Spleen (tissue), 13 donors: ENCODE results near the gene OTOG. TPM values are rescaled to one million over a fixed set of nuclear protein-coding genes. Genes with fewer than 3 reads are reported as not detected.
A peak's percentile ranks its signal among the peaks of the same experiment; 100 is the strongest.

ENCODE experiments used
- DNase-seq: peaks from one replicate; pipeline ENCODE4 v3.0.0-alpha.2; 2020
- H3K27ac ChIP-seq, 8 donors: fragments of 200-600 bp; sonication (generic) in 7 of 8; 1 replicate in 4 of 8; 2 replicates in 4 of 8; pipeline versions ENCODE4 v1.5.0 to v1.8.0; 2016 to 2021; ENCODE audit warnings: inconsistent platforms in 4 of 8, mild to moderate bottlenecking in 4 of 8, moderate library complexity in 1 of 8
- H3K27me3 ChIP-seq, 7 donors: fragments of 200-600 bp; sonication (generic) in 6 of 7; replicated peaks in 1 of 7; 1 replicate in 4 of 7; 2 replicates in 3 of 7; pipeline versions ENCODE4 v1.5.0 to v1.8.0; 2016 to 2021; ENCODE audit warnings: inconsistent platforms in 3 of 7, mild to moderate bottlenecking in 1 of 7
- H3K36me3 ChIP-seq, 6 donors: fragments of 200-600 bp; sonication (generic) in 5 of 6; 1 replicate in 4 of 6; 2 replicates in 2 of 6; pipeline versions ENCODE4 v1.5.0 to v1.8.0; 2016 to 2021; ENCODE audit warnings: inconsistent platforms in 2 of 6
- H3K4me1 ChIP-seq, 6 donors: fragments of 200-600 bp; sonication (generic) in 5 of 6; 1 replicate in 3 of 6; 2 replicates in 3 of 6; pipeline versions ENCODE4 v1.5.0 to v1.8.0; 2016 to 2021; ENCODE audit warnings: inconsistent platforms in 3 of 6
- H3K4me3 ChIP-seq, 8 donors: fragments of 200-600 bp; sonication (generic) in 7 of 8; 1 replicate in 4 of 8; 2 replicates in 4 of 8; pipeline versions ENCODE4 v1.5.0 to v1.8.0; 2016 to 2021; ENCODE audit warnings: inconsistent platforms in 4 of 8, mild to moderate bottlenecking in 4 of 8, moderate library complexity in 2 of 8
- H3K9me3 ChIP-seq, 8 donors: fragments of 200-600 bp; sonication (generic) in 7 of 8; 1 replicate in 4 of 8; 2 replicates in 4 of 8; pipeline versions ENCODE4 v1.5.0 to v1.8.0; 2016 to 2021; ENCODE audit warnings: inconsistent platforms in 4 of 8
- POLR2A ChIP-seq, 3 donors: fragments of 450-650 bp; IDR thresholded peaks; one replicate each; pipeline ENCODE4 v1.5.1; 2017; ENCODE audit warnings: antibody characterized with exemption in 3 of 3, mild to moderate bottlenecking in 1 of 3
- POLR2AphosphoS5 ChIP-seq, 3 donors: sonication (generic); formaldehyde crosslinking; IDR thresholded peaks; one replicate each; pipeline ENCODE4 v1.5.1; 2017; ENCODE audit warnings: antibody characterized with exemption in 3 of 3
- WGBS, 5 donors: extraction: QIAGEN DNeasy Blood & Tissue Kit in 3 of 5; methylation state at CpG; one replicate each; pipeline versions ENCODE4 v1.1.5 to v1.1.7; 2013 to 2018; 5-methylcytosine and 5-hydroxymethylcytosine counted together
- intact Hi-C: fragments of 100-400 bp; cut with DNase I; formaldehyde crosslinking; loops from one replicate; pipeline ENCODE4 v1.15.0; 2023; ENCODE audit warnings: low total_unique reads
- long read RNA-seq, 2 donors: transcript quantifications; one replicate each; lab custom pipeline, GENCODE V29; 2026
- polyA plus RNA-seq, 3 donors: library from polyadenylated mRNA; stranded (reverse); fragments of 200-250 nt; gene quantifications; one replicate each; pipeline ENCODE4 v1.2.1, GENCODE V29; 2013
- total RNA-seq, 7 donors: library from RNA; depleted of rRNA in 3 of 7; stranded (reverse); fragments of >200 nt in 3 of 7; fragmentation: NEBNext Ultra II Directional in 4 of 7; extraction: Animal tissue kit (Norgen Biotek cat#: 25700) in 4 of 7; gene quantifications; one replicate each; pipeline versions ENCODE4 v1.1.0 to v1.2.1, GENCODE V29; 2016 to 2021
- TF ChIP-seq, protein P1 (sequence below), 11 experiments: fragments of 200-600 bp in 7 of 11; fragments of 450-650 bp in 4 of 11; sonication (generic) in 4 of 11; IDR thresholded peaks in 8 of 11; conservative IDR thresholded peaks in 3 of 11; 1 replicate in 7 of 11; 2 replicates in 4 of 11; pipeline versions ENCODE4 v1.4.0 to v1.8.0; 2016 to 2021; ENCODE audit warnings: antibody characterized with exemption in 11 of 11, inconsistent platforms in 4 of 11, mild to moderate bottlenecking in 1 of 11
- donor health status: healthy with polysubstance abuse.
- donor health status: DM: no; HTN: no; CAD: no; lungs with moderate emphysema.
- donor health status: DM: no; HTN: no; CAD: no.
- donor health status: Bipolar disorder and iron deficiency.
- donor health status: healthy.
- donor health status: DM: no; HTN: no; CAD: no.
- donor health status: DM: yes; HTN: yes; CAD: no.

Gene OTOG, protein sequence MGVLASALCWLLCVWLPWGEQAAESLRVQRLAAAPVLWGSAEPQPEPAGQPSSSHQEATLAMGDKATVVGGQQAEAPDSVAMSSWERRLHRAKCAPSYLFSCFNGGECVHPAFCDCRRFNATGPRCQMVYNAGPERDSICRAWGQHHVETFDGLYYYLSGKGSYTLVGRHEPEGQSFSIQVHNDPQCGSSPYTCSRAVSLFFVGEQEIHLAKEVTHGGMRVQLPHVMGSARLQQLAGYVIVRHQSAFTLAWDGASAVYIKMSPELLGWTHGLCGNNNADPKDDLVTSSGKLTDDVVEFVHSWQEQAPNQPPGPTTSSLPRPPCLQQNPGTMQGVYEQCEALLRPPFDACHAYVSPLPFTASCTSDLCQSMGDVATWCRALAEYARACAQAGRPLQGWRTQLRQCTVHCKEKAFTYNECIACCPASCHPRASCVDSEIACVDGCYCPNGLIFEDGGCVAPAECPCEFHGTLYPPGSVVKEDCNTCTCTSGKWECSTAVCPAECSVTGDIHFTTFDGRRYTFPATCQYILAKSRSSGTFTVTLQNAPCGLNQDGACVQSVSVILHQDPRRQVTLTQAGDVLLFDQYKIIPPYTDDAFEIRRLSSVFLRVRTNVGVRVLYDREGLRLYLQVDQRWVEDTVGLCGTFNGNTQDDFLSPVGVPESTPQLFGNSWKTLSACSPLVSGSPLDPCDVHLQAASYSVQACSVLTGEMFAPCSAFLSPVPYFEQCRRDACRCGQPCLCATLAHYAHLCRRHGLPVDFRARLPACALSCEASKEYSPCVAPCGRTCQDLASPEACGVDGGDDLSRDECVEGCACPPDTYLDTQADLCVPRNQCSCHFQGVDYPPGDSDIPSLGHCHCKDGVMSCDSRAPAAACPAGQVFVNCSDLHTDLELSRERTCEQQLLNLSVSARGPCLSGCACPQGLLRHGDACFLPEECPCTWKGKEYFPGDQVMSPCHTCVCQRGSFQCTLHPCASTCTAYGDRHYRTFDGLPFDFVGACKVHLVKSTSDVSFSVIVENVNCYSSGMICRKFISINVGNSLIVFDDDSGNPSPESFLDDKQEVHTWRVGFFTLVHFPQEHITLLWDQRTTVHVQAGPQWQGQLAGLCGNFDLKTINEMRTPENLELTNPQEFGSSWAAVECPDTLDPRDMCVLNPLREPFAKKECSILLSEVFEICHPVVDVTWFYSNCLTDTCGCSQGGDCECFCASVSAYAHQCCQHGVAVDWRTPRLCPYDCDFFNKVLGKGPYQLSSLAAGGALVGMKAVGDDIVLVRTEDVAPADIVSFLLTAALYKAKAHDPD (N-terminal part only)
- total RNA-seq (not detected), polyA plus RNA-seq (not detected)
- long read RNA-seq, donor 1: 0 reads
- long read RNA-seq, donor 2: 0 reads

DNA sequence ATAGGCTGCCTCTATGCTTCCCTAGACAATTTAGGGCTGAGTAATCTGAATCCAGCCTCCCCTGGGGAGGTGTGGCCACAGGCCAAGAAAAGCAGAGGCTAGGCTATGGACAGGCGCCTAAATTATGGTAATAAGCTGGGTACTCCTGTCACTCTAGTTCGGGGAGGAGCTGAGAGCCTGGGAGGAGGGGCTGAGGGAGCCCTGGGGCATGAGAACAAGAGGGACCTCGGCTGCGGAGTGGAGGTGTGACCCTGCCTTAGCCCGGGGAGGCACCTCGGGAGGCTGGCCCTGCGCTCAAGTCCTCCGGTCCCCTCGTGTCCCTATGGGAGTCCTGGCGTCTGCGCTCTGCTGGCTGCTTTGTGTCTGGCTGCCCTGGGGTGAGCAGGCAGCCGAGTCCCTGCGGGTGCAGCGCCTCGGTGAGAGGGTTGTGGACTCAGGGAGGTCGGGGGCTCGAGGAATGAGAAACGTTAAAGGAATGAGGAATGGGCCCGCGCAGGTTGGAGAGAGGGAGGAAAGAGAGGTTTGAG is at the start of gene OTOG:
TSS of gene OTOG (plus strand) at position 209 of the 527 bp plus-strand sequence. CDS start at position 323, 114 bp downstream.
- Histone ChIP-seq H3K36me3 (no peaks in the 10 kb centered on the region), H3K27me3 (peaks cover 0 to 70% (median 25%) of the 10 kb centered on the region in 7 donors), H3K4me1 (peaks cover 0 to 7% (median 4%) of the 10 kb centered on the region in 6 donors), H3K4me3 (no peak within 1 kb of the TSS), H3K27ac (no peak within 1 kb of the TSS), H3K9me3 (no peaks in the 10 kb centered on the region)
- no peak for DNase-seq
- intact Hi-C loops: no loop called here
- TF ChIP-seq, protein P1, sequence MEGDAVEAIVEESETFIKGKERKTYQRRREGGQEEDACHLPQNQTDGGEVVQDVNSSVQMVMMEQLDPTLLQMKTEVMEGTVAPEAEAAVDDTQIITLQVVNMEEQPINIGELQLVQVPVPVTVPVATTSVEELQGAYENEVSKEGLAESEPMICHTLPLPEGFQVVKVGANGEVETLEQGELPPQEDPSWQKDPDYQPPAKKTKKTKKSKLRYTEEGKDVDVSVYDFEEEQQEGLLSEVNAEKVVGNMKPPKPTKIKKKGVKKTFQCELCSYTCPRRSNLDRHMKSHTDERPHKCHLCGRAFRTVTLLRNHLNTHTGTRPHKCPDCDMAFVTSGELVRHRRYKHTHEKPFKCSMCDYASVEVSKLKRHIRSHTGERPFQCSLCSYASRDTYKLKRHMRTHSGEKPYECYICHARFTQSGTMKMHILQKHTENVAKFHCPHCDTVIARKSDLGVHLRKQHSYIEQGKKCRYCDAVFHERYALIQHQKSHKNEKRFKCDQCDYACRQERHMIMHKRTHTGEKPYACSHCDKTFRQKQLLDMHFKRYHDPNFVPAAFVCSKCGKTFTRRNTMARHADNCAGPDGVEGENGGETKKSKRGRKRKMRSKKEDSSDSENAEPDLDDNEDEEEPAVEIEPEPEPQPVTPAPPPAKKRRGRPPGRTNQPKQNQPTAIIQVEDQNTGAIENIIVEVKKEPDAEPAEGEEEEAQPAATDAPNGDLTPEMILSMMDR (IDR thresholded peaks at IDR 0.05 in 8 of 11, conservative IDR thresholded peaks at IDR 0.05 in 3 of 11): no peak
- TF ChIP-seq POLR2AphosphoS5 (IDR thresholded peaks at IDR 0.05) (no peak), POLR2A (IDR thresholded peaks at IDR 0.05) (no peak)
- 13 to 18% (median 17%) methylated on average over 12 to 20 of the region's 20 CpGs for WGBS, 5 donors

DNA sequence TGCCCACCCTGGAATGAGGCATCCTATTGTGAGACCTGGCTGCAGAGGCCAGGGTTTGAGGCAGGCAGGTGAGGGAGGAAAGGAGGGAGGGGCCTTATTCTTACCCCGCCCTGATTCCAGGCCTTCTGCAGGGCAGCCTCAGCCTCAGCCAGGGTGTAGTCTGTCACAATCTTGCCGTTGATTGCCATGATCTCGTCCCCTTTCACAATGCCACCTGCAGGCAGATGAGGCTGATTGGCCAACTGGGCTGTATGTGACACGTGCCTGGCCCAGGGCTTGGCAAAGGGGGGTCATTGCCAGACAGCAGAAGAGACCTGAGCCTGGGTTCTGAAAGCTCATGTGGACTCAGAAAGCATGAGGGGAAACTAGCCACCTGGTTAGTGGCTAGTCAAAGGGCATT is 49.0 kb upstream of the OTOG start:
- Histone ChIP-seq H3K27me3 (peaks cover 0 to 11% (median 0%) of the 10 kb centered on the region in 7 donors), H3K36me3 (no peaks in the 10 kb centered on the region), H3K4me1 (no peaks in the 10 kb centered on the region), H3K4me3 (no peak overlapping the region), H3K9me3 (no peaks in the 10 kb centered on the region), H3K27ac (no peak overlapping the region)
- 17 to 49% (median 45%) methylated on average over 3 to 4 of the region's 4 CpGs for WGBS, 5 donors
- TF ChIP-seq POLR2A (IDR thresholded peaks at IDR 0.05) (no peak), POLR2AphosphoS5 (IDR thresholded peaks at IDR 0.05) (no peak)
- TF ChIP-seq, protein P1 (IDR thresholded peaks at IDR 0.05 in 8 of 11, conservative IDR thresholded peaks at IDR 0.05 in 3 of 11): no peak
- peak; percentile 64 for DNase-seq
- intact Hi-C loops: no loop called here

DNA sequence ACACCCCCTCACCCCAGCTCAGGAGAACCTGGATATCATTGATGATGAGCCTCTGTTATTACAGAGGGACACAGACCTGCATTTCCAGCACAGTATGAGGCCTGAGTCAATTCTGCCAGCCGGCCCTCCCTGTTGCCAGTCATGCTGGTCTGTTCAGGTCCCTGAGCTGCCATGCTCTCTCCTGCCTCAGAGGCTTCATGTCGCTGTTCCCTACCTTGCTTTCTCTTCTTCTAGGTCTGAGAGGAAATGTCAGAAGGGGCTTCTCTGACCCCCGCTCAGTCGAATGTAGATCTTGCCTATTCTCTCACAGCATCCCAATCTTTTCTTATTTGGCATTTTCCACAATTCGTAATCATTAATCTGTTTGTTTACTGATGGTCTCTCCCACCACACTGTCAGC is 48.6 kb upstream of the OTOG start:
- no peak overlapping the region for H3K27ac ChIP-seq
- WGBS, 5 donors: 67 to 80% (median 76%) methylated on average over 5 of the region's 5 CpGs
- peaks cover 0 to 7% (median 0%) of the 10 kb centered on the region in 7 donors for H3K27me3 ChIP-seq
- no peaks in the 10 kb centered on the region for H3K9me3 ChIP-seq
- TF ChIP-seq, protein P1 (IDR thresholded peaks at IDR 0.05 in 8 of 11, conservative IDR thresholded peaks at IDR 0.05 in 3 of 11): no peak
- no peak for TF ChIP-seq POLR2AphosphoS5 (IDR thresholded peaks at IDR 0.05)
- TF ChIP-seq POLR2A (IDR thresholded peaks at IDR 0.05): no peak
- intact Hi-C loops: no loop called here
- no peaks in the 10 kb centered on the region for H3K36me3 ChIP-seq
- no peaks in the 10 kb centered on the region for H3K4me1 ChIP-seq
- no peak overlapping the region for H3K4me3 ChIP-seq
- peak; percentile 46 for DNase-seq
